Muscle of leg (tissue), 11 donors: ENCODE data around the gene SLC10A7. TPM values are rescaled to one million over a fixed set of nuclear protein-coding genes. Genes with fewer than 3 reads are reported as not detected.

ENCODE experiments used
- DNase-seq: peaks from one replicate; pipeline ENCODE4 v3.0.0; 2013
- H3K27ac ChIP-seq: one replicate; pipeline ENCODE4 v1.5.1; 2013; ENCODE audit warnings: mild to moderate bottlenecking, low read length, control low read depth
- H3K27me3 ChIP-seq: one replicate; pipeline ENCODE4 v1.6.1; 2013; ENCODE audit warnings: low read length; ENCODE audit not compliant: control insufficient read depth, insufficient read depth
- H3K36me3 ChIP-seq: one replicate; pipeline ENCODE4 v1.6.1; 2013; ENCODE audit warnings: low read length; ENCODE audit not compliant: control insufficient read depth, insufficient read depth
- H3K4me1 ChIP-seq: one replicate; pipeline ENCODE4 v1.6.1; 2013; ENCODE audit warnings: low read length; ENCODE audit not compliant: control insufficient read depth, insufficient read depth
- H3K4me3 ChIP-seq: one replicate; pipeline ENCODE4 v1.5.1; 2013; ENCODE audit warnings: low read length, control low read depth
- H3K9me3 ChIP-seq: replicated peaks from 2 replicates; pipeline ENCODE4 v1.6.1; 2013; ENCODE audit warnings: low read depth, low read length; ENCODE audit not compliant: control insufficient read depth
- WGBS: methylation state at CpG from one replicate; pipeline ENCODE4 v1.1.5; 2013; ENCODE audit warnings: missing lambda C conversion rate; ENCODE audit not compliant: insufficient coverage; 5-methylcytosine and 5-hydroxymethylcytosine counted together
- polyA plus RNA-seq, 8 donors: library from polyadenylated mRNA; unstranded; fragments of 120-200 nt; gene quantifications; one replicate each; pipeline versions ENCODE4 v1.2.1 to v1.2.3, GENCODE V29; 2013; ENCODE audit warnings: inconsistent platforms in 1 of 8, low replicate concordance in 1 of 8; ENCODE audit not compliant: insufficient read length in 8 of 8, insufficient read depth in 1 of 8
- total RNA-seq: library from RNA; stranded (reverse); fragments of 120-200 nt; gene quantifications from one replicate; pipeline ENCODE4 v1.2.4, GENCODE V29; 2013

The SLC10A7 gene
- total and polyA plus RNA-seq, 9 donors, result 5.6 to 11.0 (median 7.5) TPM

GRCh38 chr4:146343776-146344175 is 178.0 kb downstream of the SLC10A7 start:
- no peaks in the 10 kb centered on the region for H3K36me3 ChIP-seq
- H3K9me3 ChIP-seq, result no peaks in the 10 kb centered on the region
- no peaks in the 10 kb centered on the region for H3K27me3 ChIP-seq
- DNase-seq, result no peak
- no peaks in the 10 kb centered on the region for H3K4me1 ChIP-seq
- WGBS, result no CpG with 5 or more reads among the region's 3 CpGs
- no peak overlapping the region for H3K27ac ChIP-seq
- H3K4me3 ChIP-seq, result no peak overlapping the region

- Histone ChIP-seq H3K4me1 (no peaks in the 10 kb centered on the region), H3K9me3 (no peaks in the 10 kb centered on the region), H3K4me3 (no peak overlapping the region), H3K36me3 (no peaks in the 10 kb centered on the region), H3K27ac (no peak overlapping the region), H3K27me3 (no peaks in the 10 kb centered on the region)
- DNase-seq, result no peak
Observed at GRCh38 chr4:146343199-146343598, 178.5 kb downstream of the SLC10A7 start.

- Histone ChIP-seq H3K36me3 (no peaks in the 10 kb centered on the region), H3K4me1 (no peaks in the 10 kb centered on the region), H3K27ac (no peak overlapping the region), H3K27me3 (no peaks in the 10 kb centered on the region), H3K9me3 (no peaks in the 10 kb centered on the region), H3K4me3 (no peak overlapping the region)
- no CpG with 5 or more reads among the region's 1 CpG for WGBS
- peak; percentile 51 for DNase-seq
Observed at GRCh38 chr4:146342600-146343192, 179.0 kb downstream of the SLC10A7 start.

DNA sequence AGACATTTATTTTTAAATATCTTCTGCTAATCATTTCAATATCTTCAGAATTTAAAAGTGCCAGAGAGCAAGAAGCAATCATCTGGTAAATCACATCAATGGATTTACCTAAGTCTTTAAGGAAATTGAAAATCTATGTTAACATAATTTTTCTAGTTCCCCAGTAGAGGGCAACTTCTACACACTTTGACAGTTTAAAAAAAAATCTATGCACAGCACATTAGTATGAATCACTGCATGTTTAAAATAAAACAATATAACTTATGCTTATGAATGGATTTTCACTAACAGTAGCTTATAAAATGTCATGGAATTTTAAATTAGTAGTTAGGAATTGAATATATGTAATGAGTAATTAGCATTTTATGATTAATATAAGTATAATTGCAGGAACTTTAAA is 180.9 kb downstream of the SLC10A7 start:
- H3K4me1 ChIP-seq, result no peaks in the 10 kb centered on the region
- H3K4me3 ChIP-seq, result no peak overlapping the region
- H3K36me3 ChIP-seq, result no peaks in the 10 kb centered on the region
- peak; percentile 33 for DNase-seq
- no peaks in the 10 kb centered on the region for H3K9me3 ChIP-seq
- H3K27ac ChIP-seq, result no peak overlapping the region
- H3K27me3 ChIP-seq, result no peaks in the 10 kb centered on the region

- Histone ChIP-seq H3K27me3 (no peaks in the 10 kb centered on the region), H3K4me3 (no peak overlapping the region), H3K9me3 (no peaks in the 10 kb centered on the region), H3K27ac (no peak overlapping the region), H3K36me3 (no peaks in the 10 kb centered on the region), H3K4me1 (no peaks in the 10 kb centered on the region)
- DNase-seq, result peak; percentile 15
Observed at GRCh38 chr4:146338512-146338911, 183.2 kb downstream of the SLC10A7 start.

- no peaks in the 10 kb centered on the region for H3K9me3 ChIP-seq
- no peaks in the 10 kb centered on the region for H3K4me1 ChIP-seq
- H3K27me3 ChIP-seq, result no peaks in the 10 kb centered on the region
- no peak overlapping the region for H3K27ac ChIP-seq
- peak; percentile 14 for DNase-seq
- no peak overlapping the region for H3K4me3 ChIP-seq
- no peaks in the 10 kb centered on the region for H3K36me3 ChIP-seq
- no CpG with 5 or more reads among the region's 1 CpG for WGBS
Observed at GRCh38 chr4:146336410-146336807, 185.3 kb downstream of the SLC10A7 start.

DNA sequence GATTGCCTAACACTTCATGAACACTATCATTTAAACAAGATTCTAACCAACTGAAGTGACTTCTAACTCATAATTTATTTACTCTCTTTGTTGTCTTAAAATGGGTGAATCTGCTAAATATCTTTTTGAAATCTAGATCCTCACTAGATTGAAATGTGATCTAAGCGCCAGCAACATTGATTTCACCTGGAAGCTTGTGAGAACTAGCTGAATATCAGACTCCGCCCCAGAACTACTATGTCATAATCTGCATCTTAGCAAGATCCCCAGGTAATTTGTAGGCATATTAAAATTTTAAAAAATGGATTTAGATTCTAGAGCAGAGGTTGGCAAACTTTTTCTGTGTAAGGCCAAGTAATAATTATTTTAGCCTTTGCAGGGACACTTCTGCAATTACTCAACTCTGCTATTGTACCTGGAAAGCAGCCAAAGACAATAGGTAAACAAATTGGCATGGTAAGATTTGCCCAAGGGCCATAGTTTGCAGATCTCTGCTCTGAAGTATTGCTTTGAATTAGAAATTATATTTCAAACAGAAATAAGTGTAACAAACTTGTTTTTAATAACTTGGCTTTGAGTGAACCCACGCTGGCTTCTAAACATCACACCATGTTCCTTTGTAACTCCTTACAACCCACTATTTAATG is 185.9 kb downstream of the SLC10A7 start:
- Histone ChIP-seq H3K27ac (no peak overlapping the region), H3K9me3 (no peaks in the 10 kb centered on the region), H3K4me3 (no peak overlapping the region), H3K36me3 (no peaks in the 10 kb centered on the region), H3K27me3 (no peaks in the 10 kb centered on the region), H3K4me1 (no peaks in the 10 kb centered on the region)
- no peak for DNase-seq
- WGBS, result no CpG with 5 or more reads among the region's 3 CpGs

- Histone ChIP-seq H3K27ac (no peak overlapping the region), H3K4me3 (no peak overlapping the region), H3K36me3 (no peaks in the 10 kb centered on the region), H3K9me3 (no peaks in the 10 kb centered on the region), H3K4me1 (no peaks in the 10 kb centered on the region), H3K27me3 (no peaks in the 10 kb centered on the region)
- peak; percentile 41 for DNase-seq
- 51% methylated on average over 3 of the region's 4 CpGs for WGBS
Observed at GRCh38 chr4:146334862-146335449, 186.8 kb downstream of the SLC10A7 start.

GRCh38 chr4:146333895-146334262 is 187.9 kb downstream of the SLC10A7 start:
- Histone ChIP-seq H3K4me1 (no peaks in the 10 kb centered on the region), H3K4me3 (no peak overlapping the region), H3K9me3 (no peaks in the 10 kb centered on the region), H3K27me3 (no peaks in the 10 kb centered on the region), H3K36me3 (no peaks in the 10 kb centered on the region), H3K27ac (no peak overlapping the region)
- 83% methylated on average over 2 of the region's 2 CpGs for WGBS
- no peak for DNase-seq

DNA sequence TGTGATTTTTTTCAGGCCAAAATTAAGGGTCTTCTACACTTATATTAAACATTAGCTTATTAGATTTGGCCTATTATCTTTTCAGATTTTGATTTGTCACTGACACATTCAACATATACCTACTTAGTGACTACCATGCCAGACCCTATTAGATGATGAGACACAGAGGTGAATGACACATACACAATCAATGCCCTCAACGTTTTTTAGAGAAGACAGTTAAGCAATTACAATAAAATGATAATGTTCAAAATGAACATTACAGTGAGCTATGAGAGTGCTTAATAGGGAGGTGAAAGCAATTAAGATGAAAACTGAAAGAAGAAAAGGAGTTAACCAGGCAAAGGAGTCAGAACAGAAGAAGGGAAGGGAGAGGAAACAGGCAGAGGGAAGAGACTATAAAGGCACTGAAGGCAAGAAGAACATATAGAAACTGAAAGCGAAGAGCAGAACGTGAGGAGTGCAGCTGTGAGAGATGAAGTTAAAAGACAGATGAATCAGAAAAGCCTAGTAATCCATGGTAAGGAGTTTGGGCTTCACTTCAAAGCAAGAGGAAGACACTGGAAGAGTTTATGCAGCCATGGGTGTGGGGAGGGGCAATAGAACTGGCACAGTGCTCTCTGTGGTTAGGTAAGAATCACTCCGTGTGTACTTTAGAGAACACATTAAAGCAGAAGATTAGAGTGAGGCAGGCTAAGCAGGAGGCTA is 188.4 kb downstream of the SLC10A7 start:
- Histone ChIP-seq H3K4me1 (no peaks in the 10 kb centered on the region), H3K9me3 (no peaks in the 10 kb centered on the region), H3K27ac (no peak overlapping the region), H3K36me3 (no peaks in the 10 kb centered on the region), H3K4me3 (no peak overlapping the region), H3K27me3 (no peaks in the 10 kb centered on the region)
- DNase-seq, result peak; percentile 5
- 56% methylated on average over 3 of the region's 4 CpGs for WGBS
